Neural progenitor cell (in vitro differentiated cells): ENCODE results near the gene ZNF687. TPM values are rescaled to one million over a fixed set of nuclear protein-coding genes. Genes with fewer than 3 reads are reported as not detected.

Source experiments
- DNase-seq: peaks from one replicate; pipeline ENCODE4 v3.0.0-alpha.2; 2016; ENCODE audit warnings: low spot score
- H2AFZ ChIP-seq: fragments of 200-600 bp; sonication (generic); replicated peaks from 2 replicates; pipeline ENCODE4 v1.6.1; 2016; ENCODE audit warnings: antibody characterized with exemption
- H3F3A ChIP-seq: fragments of 200-600 bp; sonication (generic); 2 replicates; pipeline ENCODE4 v1.6.1; 2016; ENCODE audit warnings: antibody characterized with exemption, low read depth
- H3K27ac ChIP-seq: fragments of 200-600 bp; sonication (generic); 2 replicates; pipeline ENCODE4 v1.5.1; 2016; ENCODE audit warnings: mild to moderate bottlenecking
- H3K27me3 ChIP-seq: fragments of 200-600 bp; sonication (generic); 2 replicates; pipeline ENCODE4 v1.6.1; 2016; ENCODE audit warnings: mild to moderate bottlenecking, moderate library complexity
- H3K36me3 ChIP-seq: fragments of 200-600 bp; sonication (generic); 2 replicates; pipeline ENCODE4 v1.5.1; 2016
- H3K4me1 ChIP-seq: fragments of 200-600 bp; sonication (generic); 2 replicates; pipeline ENCODE4 v1.6.1; 2016; ENCODE audit warnings: mixed run types
- H3K4me2 ChIP-seq: fragments of 200-600 bp; sonication (generic); 2 replicates; pipeline ENCODE4 v1.6.1; 2016
- H3K4me3 ChIP-seq: fragments of 200-600 bp; sonication (generic); 2 replicates; pipeline ENCODE4 v1.5.1; 2016
- H3K79me2 ChIP-seq: fragments of 200-600 bp; sonication (generic); 2 replicates; pipeline ENCODE4 v1.6.1; 2016; ENCODE audit warnings: low read depth
- H3K9ac ChIP-seq: fragments of 200-600 bp; sonication (generic); 2 replicates; pipeline ENCODE4 v1.6.1; 2016
- H3K9me3 ChIP-seq: fragments of 200-600 bp; sonication (generic); 2 replicates; pipeline ENCODE4 v1.5.1; 2016; ENCODE audit warnings: low read depth
- H4K20me1 ChIP-seq: fragments of 200-600 bp; sonication (generic); 2 replicates; pipeline ENCODE4 v1.6.1; 2016; ENCODE audit warnings: low read depth
- H3K27ac Mint-ChIP-seq: 3 replicates; pipeline ENCODE4 v1.8.0; 2021; ENCODE audit warnings: mixed read lengths
- H3K27me3 Mint-ChIP-seq: 2 replicates; pipeline ENCODE4 v1.8.0; 2022; ENCODE audit warnings: low read depth, mild to moderate bottlenecking, inconsistent platforms, moderate library complexity, mixed read lengths; ENCODE audit not compliant: insufficient read depth
- H3K36me3 Mint-ChIP-seq: 3 replicates; pipeline ENCODE4 v1.8.0; 2021; ENCODE audit warnings: mixed read lengths
- H3K4me1 Mint-ChIP-seq: 3 replicates; pipeline ENCODE4 v1.8.0; 2021; ENCODE audit warnings: mixed read lengths
- H3K4me3 Mint-ChIP-seq: 3 replicates; pipeline ENCODE4 v1.8.0; 2021; ENCODE audit warnings: mild to moderate bottlenecking, moderate library complexity, mixed read lengths
- H3K9me3 Mint-ChIP-seq: 3 replicates; pipeline ENCODE4 v1.8.0; 2020; ENCODE audit warnings: mixed read lengths
- EZH2 ChIP-seq: fragments of 200-600 bp; sonication (generic); IDR thresholded peaks from 2 replicates; pipeline ENCODE4 v1.6.1; 2017; ENCODE audit warnings: antibody characterized with exemption, mild to moderate bottlenecking, moderate library complexity
- EZH2phosphoT487 ChIP-seq: fragments of 200-600 bp; sonication (generic); IDR thresholded peaks from 2 replicates; pipeline ENCODE4 v1.6.1; 2017; ENCODE audit warnings: antibody characterized with exemption
- total RNA-seq: library from RNA; depleted of rRNA; stranded (reverse); fragments of >200 nt; gene quantifications from 2 replicates; pipeline ENCODE4 v1.2.3, GENCODE V29; 2015; ENCODE audit warnings: low replicate concordance
- TF ChIP-seq, protein P1 (sequence below): fragments of 200-600 bp; sonication (generic); IDR thresholded peaks from 2 replicates; pipeline ENCODE4 v1.5.1; 2017; ENCODE audit warnings: antibody characterized with exemption, mild to moderate bottlenecking

Gene ZNF687
- total RNA-seq, 1 donor from 2014 or later = 20.2 TPM

- Histone ChIP-seq H3K36me3 (no peaks in the 10 kb centered on the region), H3K27ac (no peak overlapping the region), H3K9ac (no peak overlapping the region), H3K4me3 (no peak overlapping the region), H3K27me3 (no peaks in the 10 kb centered on the region), H3F3A (peaks cover 5% of the 10 kb centered on the region), H2AFZ (no peak overlapping the region), H3K4me2 (no peak overlapping the region), H4K20me1 (no peaks in the 10 kb centered on the region), H3K4me1 (no peaks in the 10 kb centered on the region), H3K79me2 (no peaks in the 10 kb centered on the region), H3K9me3 (no peaks in the 10 kb centered on the region)
- H3K9me3 Mint-ChIP-seq = no peaks in the 10 kb centered on the region
- H3K4me3 Mint-ChIP-seq = no peak overlapping the region
- H3K27ac Mint-ChIP-seq = no peak overlapping the region
- no peak for TF ChIP-seq EZH2
- TF ChIP-seq, protein P1, sequence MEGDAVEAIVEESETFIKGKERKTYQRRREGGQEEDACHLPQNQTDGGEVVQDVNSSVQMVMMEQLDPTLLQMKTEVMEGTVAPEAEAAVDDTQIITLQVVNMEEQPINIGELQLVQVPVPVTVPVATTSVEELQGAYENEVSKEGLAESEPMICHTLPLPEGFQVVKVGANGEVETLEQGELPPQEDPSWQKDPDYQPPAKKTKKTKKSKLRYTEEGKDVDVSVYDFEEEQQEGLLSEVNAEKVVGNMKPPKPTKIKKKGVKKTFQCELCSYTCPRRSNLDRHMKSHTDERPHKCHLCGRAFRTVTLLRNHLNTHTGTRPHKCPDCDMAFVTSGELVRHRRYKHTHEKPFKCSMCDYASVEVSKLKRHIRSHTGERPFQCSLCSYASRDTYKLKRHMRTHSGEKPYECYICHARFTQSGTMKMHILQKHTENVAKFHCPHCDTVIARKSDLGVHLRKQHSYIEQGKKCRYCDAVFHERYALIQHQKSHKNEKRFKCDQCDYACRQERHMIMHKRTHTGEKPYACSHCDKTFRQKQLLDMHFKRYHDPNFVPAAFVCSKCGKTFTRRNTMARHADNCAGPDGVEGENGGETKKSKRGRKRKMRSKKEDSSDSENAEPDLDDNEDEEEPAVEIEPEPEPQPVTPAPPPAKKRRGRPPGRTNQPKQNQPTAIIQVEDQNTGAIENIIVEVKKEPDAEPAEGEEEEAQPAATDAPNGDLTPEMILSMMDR = no peak
- TF ChIP-seq EZH2phosphoT487 = no peak
- H3K4me1 Mint-ChIP-seq = no peaks in the 10 kb centered on the region
- no peak for DNase-seq
- H3K36me3 Mint-ChIP-seq = peaks cover 5% of the 10 kb centered on the region
- H3K27me3 Mint-ChIP-seq = peaks cover 8% of the 10 kb centered on the region
Observed at GRCh38 chr1:151277249-151277648, 4.8 kb upstream of the ZNF687 start.

GRCh38 chr1:151281225-151281968, 702 bp upstream of the ZNF687 start:
- peaks cover 37% of the 10 kb centered on the region for H3K79me2 ChIP-seq
- Mint-ChIP-seq H3K27ac (peak overlapping the region; percentile 99), H3K9me3 (no peaks in the 10 kb centered on the region), H3K36me3 (no peaks in the 10 kb centered on the region), H3K4me1 (peaks cover 19% of the 10 kb centered on the region), H3K27me3 (peaks cover 12% of the 10 kb centered on the region), H3K4me3 (peak overlapping the region; percentile 97)
- H4K20me1 ChIP-seq = peaks cover 36% of the 10 kb centered on the region
- H3K9ac ChIP-seq = peak overlapping the region; percentile 81
- TF ChIP-seq EZH2 (no peak), EZH2phosphoT487 (peak; percentile 34)
- TF ChIP-seq, protein P1 = peak; percentile 21
- no peaks in the 10 kb centered on the region for H3K27me3 ChIP-seq
- peaks cover 13% of the 10 kb centered on the region for H3F3A ChIP-seq
- peak overlapping the region; percentile 70 for H3K4me2 ChIP-seq
- no peaks in the 10 kb centered on the region for H3K9me3 ChIP-seq
- H3K4me3 ChIP-seq = peak overlapping the region; percentile 75
- H3K27ac ChIP-seq = peak overlapping the region; percentile 98
- DNase-seq = peak; percentile 96
- H3K4me1 ChIP-seq = peaks cover 13% of the 10 kb centered on the region
- H2AFZ ChIP-seq = peak overlapping the region; percentile 97
- no peaks in the 10 kb centered on the region for H3K36me3 ChIP-seq

DNA sequence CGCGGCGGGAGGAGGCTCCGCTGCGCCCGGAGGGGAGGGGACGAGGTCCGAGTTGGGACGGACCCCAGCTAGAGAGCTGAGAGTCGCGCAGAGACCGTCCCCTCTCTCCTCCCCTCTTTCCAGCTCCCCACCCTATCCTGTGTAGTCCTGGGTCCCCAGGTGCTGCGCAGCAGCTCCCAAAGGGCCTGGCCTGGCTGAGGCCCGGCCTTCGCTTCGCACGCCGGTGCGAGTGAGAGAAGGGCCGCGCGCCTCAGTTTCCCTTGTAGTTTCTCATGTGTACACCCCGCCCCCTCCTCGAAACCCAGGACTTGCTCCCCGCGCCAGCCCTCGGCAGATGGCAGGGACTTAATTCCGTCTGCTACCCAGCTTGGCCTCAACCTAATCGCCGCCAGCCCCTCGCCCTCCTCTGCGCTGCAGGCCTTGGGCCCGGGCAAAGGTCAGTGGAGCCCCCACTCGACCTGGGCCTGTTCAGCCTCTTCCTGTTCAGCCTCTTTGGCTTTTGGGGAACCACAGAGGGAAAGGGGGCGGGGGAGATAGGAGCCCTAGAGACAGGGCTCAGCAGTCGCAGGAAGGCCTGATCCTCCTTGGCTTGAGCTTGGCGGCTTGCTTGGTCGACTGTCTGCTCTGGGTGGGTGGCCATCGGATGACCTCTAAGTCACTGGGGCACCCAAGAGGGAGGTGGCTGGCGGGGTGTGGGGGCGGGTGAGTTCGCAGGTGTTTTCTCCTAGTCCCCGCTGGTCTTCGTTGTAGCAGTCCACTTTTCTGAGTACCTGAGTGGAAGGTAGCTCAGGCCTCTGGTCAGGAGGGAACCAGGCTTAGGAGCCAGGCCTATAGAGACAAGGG, 1.0 kb downstream of the ZNF687 start:
- no peaks in the 10 kb centered on the region for H3K27me3 ChIP-seq
- H3K9me3 ChIP-seq = no peaks in the 10 kb centered on the region
- Mint-ChIP-seq H3K4me1 (peaks cover 19% of the 10 kb centered on the region), H3K36me3 (peaks cover 2% of the 10 kb centered on the region), H3K27me3 (peaks cover 6% of the 10 kb centered on the region), H3K4me3 (peak overlapping the region; percentile 93), H3K9me3 (no peaks in the 10 kb centered on the region), H3K27ac (peak overlapping the region; percentile 33)
- peak overlapping the region; percentile 82 for H3K4me3 ChIP-seq
- TF ChIP-seq, protein P1 = no peak
- no peak for TF ChIP-seq EZH2
- TF ChIP-seq EZH2phosphoT487 = no peak
- H3K4me2 ChIP-seq = peak overlapping the region; percentile 94
- H3K36me3 ChIP-seq = no peaks in the 10 kb centered on the region
- H3K79me2 ChIP-seq = peaks cover 42% of the 10 kb centered on the region
- H3K9ac ChIP-seq = peak overlapping the region; percentile 61
- peaks cover 13% of the 10 kb centered on the region for H3F3A ChIP-seq
- peaks cover 13% of the 10 kb centered on the region for H3K4me1 ChIP-seq
- H4K20me1 ChIP-seq = peaks cover 51% of the 10 kb centered on the region
- H2AFZ ChIP-seq = no peak overlapping the region
- DNase-seq = peak; percentile 68
- peak overlapping the region; percentile 49 for H3K27ac ChIP-seq
